ENCODE measurements around the gene CBX4. TPM values are rescaled to one million over a fixed set of nuclear protein-coding genes. Genes with fewer than 3 reads are reported as not detected.

The CBX4 gene
- polyA plus RNA-seq, 1 donor (not counting 4 experiments of a cell fraction or from before 2014, with no cell fraction given) = 7.0 TPM

DNA sequence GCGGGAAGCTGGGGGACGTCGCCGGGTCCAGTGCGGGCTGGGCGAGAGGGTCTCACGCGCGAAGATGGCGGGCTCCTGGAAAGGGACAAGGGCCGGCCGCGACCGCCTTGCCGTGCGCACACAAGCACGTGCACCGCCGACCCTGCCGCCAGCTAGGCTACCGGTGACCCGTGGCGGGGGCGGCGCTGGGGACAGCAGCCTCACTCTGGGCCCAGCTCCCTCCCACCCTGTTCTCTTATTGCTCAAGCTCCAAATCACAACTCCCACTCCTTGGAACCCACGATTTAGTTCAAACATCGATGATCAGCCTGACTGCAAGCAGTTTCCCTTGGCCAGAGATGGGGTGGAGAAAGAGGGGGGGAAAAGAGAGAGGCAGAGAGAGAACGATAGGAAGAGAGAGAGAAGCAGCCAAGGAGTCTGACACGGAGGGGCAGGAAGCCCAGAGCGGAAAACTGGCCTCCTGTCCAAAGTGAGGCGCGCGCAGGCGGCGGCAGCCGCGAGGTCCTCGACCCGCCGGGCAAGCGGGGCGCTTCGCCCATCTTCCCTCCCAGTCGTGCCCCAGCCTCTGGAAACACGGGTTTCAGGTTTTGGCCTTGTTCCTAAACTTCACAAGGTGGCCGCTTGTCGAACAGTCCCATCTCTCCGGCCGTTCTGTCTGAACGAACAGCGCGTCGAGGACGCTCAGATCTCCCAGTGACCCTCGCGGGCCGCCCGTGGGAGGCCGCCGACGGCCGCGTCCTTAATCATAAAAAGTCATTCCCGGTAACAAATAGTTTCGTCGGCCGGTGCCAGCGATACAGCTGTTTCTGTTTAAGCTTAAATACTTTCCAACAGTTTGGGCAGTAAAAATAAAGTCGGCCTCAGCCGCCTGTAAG, 40.7 kb downstream of the CBX4 start:
- DNase-seq (ENCODE audit: low read depth, low spot score) (no peak), FAIRE-seq (no peak)
- Histone ChIP-seq H2AFZ (ENCODE audit: control insufficient read depth, low read length) (no peak overlapping the region), H3K9me1 (ENCODE audit: control insufficient read depth, extremely low read depth, insufficient read depth, low read length) (no peaks in the 10 kb centered on the region), H3K4me3 (ENCODE audit: control insufficient read depth in 2 of 3, extremely low read depth in 1 of 3, insufficient read depth in 2 of 3, low read depth in 1 of 3, low read length in 3 of 3) (peak overlapping the region in 1 of 3 experiments; percentile 19), H3K4me2 (ENCODE audit: control insufficient read depth, extremely low read depth, insufficient read depth, low read depth, low read length) (peak overlapping the region; percentile 48), H3K36me3 (ENCODE audit: control insufficient read depth in 2 of 2, extremely low read depth in 1 of 2, insufficient read depth in 2 of 2, low read length in 2 of 2) (peaks cover 6 to 8% of the 10 kb centered on the region in 2 experiments), H3K9me3 (ENCODE audit: control insufficient read depth, low read depth, low read length) (no peaks in the 10 kb centered on the region), H3K27me3 (ENCODE audit: control insufficient read depth, extremely low read depth, insufficient read depth, low read length) (peaks cover 63% of the 10 kb centered on the region), H3K4me1 (ENCODE audit: control insufficient read depth, extremely low read depth, insufficient read depth, low read length) (peaks cover 37% of the 10 kb centered on the region), H3K79me2 (ENCODE audit: control insufficient read depth, insufficient read depth, low read length) (no peaks in the 10 kb centered on the region), H4K20me1 (ENCODE audit: control insufficient read depth, extremely low read depth, insufficient read depth, low read length) (no peaks in the 10 kb centered on the region), H3K9ac (ENCODE audit: control insufficient read depth, extremely low read depth, insufficient read depth, low read length) (no peak overlapping the region), H3K27ac (ENCODE audit: control insufficient read depth, insufficient read depth, low read length) (no peak overlapping the region)
- TF ChIP-seq, protein P1, sequence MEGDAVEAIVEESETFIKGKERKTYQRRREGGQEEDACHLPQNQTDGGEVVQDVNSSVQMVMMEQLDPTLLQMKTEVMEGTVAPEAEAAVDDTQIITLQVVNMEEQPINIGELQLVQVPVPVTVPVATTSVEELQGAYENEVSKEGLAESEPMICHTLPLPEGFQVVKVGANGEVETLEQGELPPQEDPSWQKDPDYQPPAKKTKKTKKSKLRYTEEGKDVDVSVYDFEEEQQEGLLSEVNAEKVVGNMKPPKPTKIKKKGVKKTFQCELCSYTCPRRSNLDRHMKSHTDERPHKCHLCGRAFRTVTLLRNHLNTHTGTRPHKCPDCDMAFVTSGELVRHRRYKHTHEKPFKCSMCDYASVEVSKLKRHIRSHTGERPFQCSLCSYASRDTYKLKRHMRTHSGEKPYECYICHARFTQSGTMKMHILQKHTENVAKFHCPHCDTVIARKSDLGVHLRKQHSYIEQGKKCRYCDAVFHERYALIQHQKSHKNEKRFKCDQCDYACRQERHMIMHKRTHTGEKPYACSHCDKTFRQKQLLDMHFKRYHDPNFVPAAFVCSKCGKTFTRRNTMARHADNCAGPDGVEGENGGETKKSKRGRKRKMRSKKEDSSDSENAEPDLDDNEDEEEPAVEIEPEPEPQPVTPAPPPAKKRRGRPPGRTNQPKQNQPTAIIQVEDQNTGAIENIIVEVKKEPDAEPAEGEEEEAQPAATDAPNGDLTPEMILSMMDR (optimal IDR thresholded peaks at IDR 0.05 in 1 of 3, IDR thresholded peaks at IDR 0.05 in 1 of 3, conservative IDR thresholded peaks at IDR 0.05 in 1 of 3; ENCODE audit: extremely low read depth in 1 of 3, insufficient read depth in 2 of 3, low read length in 3 of 3) = no peak
- TF ChIP-seq EZH2 (IDR thresholded peaks at IDR 0.05; ENCODE audit: low read length) = peak; percentile 100
- dilution Hi-C loops (cut with MboI; ENCODE audit: extremely low pct_ligation_motif_present, low sequenced_read_pairs) = no loop called here

DNA sequence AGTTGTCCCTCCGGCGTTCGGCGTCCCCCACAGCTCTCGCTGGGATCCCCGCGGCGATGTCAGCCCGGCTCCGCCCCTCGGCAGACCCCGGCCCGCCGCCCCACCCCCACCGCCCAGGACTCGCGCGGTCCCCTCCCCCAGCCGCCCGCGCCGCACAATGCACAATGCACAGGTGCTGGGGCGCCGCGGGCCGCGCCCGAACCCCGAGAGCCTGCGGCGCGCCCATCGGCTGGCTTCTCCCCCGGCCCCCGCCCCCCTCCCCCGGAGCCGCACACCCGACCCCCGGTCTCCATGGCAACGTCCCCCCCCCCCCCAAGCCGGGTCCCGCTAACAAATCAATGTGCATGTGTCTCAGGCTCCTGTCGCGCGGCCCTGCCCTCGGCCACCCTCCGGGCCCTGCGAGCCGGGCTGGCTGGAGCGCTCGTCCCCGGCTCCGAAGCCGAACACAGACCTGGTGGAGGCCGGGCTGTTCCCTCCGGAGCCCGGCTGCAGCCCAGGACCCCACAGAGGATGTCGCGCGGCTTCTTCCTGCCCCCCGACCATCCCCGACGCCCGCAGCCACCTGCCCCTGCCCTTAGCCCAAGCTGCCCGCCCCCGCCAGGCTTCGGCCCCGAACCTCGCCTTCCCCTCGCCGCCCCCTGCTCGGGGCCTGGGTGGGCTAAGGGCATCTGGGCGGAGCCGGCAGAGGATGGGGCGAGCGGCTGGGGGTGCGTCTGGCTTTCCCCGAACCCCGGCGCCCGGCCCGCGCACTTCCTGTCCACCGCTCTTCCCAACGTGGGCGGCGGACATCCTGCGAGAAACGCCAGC, 41.5 kb downstream of the CBX4 start:
- Histone ChIP-seq H3K79me2 (ENCODE audit: control insufficient read depth, insufficient read depth, low read length) (no peaks in the 10 kb centered on the region), H3K27me3 (ENCODE audit: control insufficient read depth, extremely low read depth, insufficient read depth, low read length) (peaks cover 63% of the 10 kb centered on the region), H3K27ac (ENCODE audit: control insufficient read depth, insufficient read depth, low read length) (no peak overlapping the region), H2AFZ (ENCODE audit: control insufficient read depth, low read length) (no peak overlapping the region), H3K9me1 (ENCODE audit: control insufficient read depth, extremely low read depth, insufficient read depth, low read length) (no peaks in the 10 kb centered on the region), H3K9ac (ENCODE audit: control insufficient read depth, extremely low read depth, insufficient read depth, low read length) (peak overlapping the region; percentile 78), H4K20me1 (ENCODE audit: control insufficient read depth, extremely low read depth, insufficient read depth, low read length) (no peaks in the 10 kb centered on the region), H3K9me3 (ENCODE audit: control insufficient read depth, low read depth, low read length) (no peaks in the 10 kb centered on the region), H3K36me3 (ENCODE audit: control insufficient read depth in 2 of 2, extremely low read depth in 1 of 2, insufficient read depth in 2 of 2, low read length in 2 of 2) (peaks cover 6 to 8% of the 10 kb centered on the region in 2 experiments), H3K4me3 (ENCODE audit: control insufficient read depth in 2 of 3, extremely low read depth in 1 of 3, insufficient read depth in 2 of 3, low read depth in 1 of 3, low read length in 3 of 3) (peak overlapping the region; percentile 42 to 82 (median 42)), H3K4me1 (ENCODE audit: control insufficient read depth, extremely low read depth, insufficient read depth, low read length) (peaks cover 40% of the 10 kb centered on the region), H3K4me2 (ENCODE audit: control insufficient read depth, extremely low read depth, insufficient read depth, low read depth, low read length) (peak overlapping the region; percentile 48)
- DNase-seq (ENCODE audit: low read depth, low spot score) (no peak), FAIRE-seq (no peak)
- dilution Hi-C loops (cut with MboI; ENCODE audit: extremely low pct_ligation_motif_present, low sequenced_read_pairs) = no loop called here
- TF ChIP-seq EZH2 (IDR thresholded peaks at IDR 0.05; ENCODE audit: low read length) = no peak
- TF ChIP-seq, protein P1 (optimal IDR thresholded peaks at IDR 0.05 in 1 of 3, IDR thresholded peaks at IDR 0.05 in 1 of 3, conservative IDR thresholded peaks at IDR 0.05 in 1 of 3; ENCODE audit: extremely low read depth in 1 of 3, insufficient read depth in 2 of 3, low read length in 3 of 3) = no peak

Measured in keratinocyte (primary cell).